ENCODE measurements around the gene APOH.

The APOH gene

DNA sequence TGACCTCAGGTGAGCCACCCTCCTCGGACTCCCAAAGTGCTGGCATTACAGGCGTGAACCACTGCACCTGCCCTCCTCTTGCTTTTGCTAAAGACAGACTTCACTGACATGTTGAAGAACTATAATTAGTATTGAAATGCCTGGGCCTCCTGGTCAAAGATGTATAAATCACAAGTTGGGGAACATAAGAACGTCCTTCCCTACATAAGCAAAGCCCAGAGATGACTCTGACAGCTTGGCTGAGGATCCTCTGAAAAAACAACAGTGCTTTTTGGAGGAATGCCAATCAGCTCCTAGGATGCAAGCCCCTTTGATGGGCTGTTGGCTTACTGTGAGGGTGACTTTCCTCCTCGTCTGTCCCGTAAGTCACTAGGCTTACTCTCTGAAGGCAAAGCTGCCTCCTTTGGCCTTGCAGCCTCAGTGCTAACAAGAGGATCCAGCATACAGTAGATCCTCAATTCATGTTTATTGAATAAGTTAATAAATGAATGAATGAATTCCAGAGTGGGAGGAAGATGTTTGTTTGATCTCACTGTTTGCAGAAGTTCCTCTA is 6.3 kb downstream of the APOH start:
- TF ChIP-seq, protein P1, sequence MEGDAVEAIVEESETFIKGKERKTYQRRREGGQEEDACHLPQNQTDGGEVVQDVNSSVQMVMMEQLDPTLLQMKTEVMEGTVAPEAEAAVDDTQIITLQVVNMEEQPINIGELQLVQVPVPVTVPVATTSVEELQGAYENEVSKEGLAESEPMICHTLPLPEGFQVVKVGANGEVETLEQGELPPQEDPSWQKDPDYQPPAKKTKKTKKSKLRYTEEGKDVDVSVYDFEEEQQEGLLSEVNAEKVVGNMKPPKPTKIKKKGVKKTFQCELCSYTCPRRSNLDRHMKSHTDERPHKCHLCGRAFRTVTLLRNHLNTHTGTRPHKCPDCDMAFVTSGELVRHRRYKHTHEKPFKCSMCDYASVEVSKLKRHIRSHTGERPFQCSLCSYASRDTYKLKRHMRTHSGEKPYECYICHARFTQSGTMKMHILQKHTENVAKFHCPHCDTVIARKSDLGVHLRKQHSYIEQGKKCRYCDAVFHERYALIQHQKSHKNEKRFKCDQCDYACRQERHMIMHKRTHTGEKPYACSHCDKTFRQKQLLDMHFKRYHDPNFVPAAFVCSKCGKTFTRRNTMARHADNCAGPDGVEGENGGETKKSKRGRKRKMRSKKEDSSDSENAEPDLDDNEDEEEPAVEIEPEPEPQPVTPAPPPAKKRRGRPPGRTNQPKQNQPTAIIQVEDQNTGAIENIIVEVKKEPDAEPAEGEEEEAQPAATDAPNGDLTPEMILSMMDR (IDR thresholded peaks at IDR 0.05; ENCODE audit: low read depth, low read length, missing control alignments), result no peak
- no peak for DNase-seq
- H3K27ac ChIP-seq, result no peak overlapping the region
- in situ Hi-C loops (cut with HindIII; ENCODE audit: low pct_ligation_motif_present, low sequenced_read_pairs), result no loop called here
- peaks cover 1% of the 10 kb centered on the region for H3K27me3 ChIP-seq (replicated peaks)
- no peaks in the 10 kb centered on the region for H3K36me3 ChIP-seq (replicated peaks)
- H3K4me3 ChIP-seq (ENCODE audit: low read depth, low read length), result no peak overlapping the region

DNA sequence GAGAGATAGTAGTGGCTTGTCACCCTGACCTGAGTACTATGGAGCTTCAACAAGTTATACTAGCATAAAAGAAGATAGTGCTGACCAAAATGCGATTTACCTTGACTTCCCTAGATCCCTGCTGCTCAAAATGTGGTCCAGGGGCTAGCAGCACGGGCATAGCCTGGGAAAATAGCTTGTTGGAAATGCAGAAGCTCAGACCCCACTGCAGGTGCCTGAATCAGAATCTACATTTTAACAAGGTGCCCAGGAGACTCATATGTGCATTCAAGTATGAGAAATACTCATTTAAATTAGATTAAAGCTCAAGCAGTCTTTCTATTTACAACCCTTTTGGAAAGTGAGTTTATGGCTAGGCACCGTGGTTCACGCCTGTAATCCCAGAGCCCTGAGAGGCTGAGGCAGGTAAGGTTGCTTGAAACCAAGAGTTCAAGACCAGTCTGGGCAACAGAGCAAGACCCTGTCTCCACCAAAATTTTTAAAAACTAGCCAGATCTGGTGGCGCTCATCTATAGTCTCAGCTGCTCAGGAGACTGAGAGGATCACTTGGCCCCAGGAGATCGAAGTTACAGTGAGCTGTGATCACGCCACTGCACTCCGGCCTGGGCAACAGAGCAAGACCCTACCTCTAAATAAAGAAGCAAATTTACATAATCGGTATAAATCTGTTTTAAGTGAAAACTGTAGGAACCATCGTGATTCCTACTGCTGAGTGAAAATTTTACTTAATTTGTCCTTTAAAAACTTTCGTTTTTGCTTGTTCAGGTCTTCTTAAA is 7.3 kb downstream of the APOH start:
- TF ChIP-seq, protein P1 (IDR thresholded peaks at IDR 0.05; ENCODE audit: low read depth, low read length, missing control alignments), result no peak
- DNase-seq, result no peak
- Histone ChIP-seq H3K27me3 (replicated peaks) (peaks cover 1% of the 10 kb centered on the region), H3K27ac (no peak overlapping the region), H3K4me3 (ENCODE audit: low read depth, low read length) (no peak overlapping the region), H3K36me3 (replicated peaks) (no peaks in the 10 kb centered on the region)
- in situ Hi-C loops (cut with HindIII; ENCODE audit: low pct_ligation_motif_present, low sequenced_read_pairs), result no loop called here

DNA sequence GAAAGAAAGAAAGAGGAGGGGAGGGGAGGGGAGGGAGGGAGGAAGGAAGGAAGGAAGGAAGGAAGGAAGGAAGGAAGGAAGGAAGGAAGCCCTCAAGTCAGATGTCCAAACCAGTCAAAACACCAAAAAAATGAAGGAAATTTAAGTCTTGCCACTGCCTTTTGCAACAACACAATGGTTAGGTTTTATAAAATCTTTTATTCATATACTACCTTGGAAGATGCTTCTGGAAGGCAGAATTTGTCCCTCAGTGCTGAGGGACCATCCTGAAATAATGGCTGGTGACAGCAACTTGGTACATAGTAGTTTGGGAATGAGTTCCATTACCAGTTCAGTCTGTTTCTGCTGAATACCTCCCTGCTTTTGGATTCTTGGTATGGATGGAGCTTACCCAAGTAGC is 7.9 kb downstream of the APOH start:
- H3K36me3 ChIP-seq (replicated peaks), result no peaks in the 10 kb centered on the region
- TF ChIP-seq, protein P1 (IDR thresholded peaks at IDR 0.05; ENCODE audit: low read depth, low read length, missing control alignments), result no peak
- no peak for DNase-seq
- in situ Hi-C loops (cut with HindIII; ENCODE audit: low pct_ligation_motif_present, low sequenced_read_pairs), result no loop called here
- H3K27ac ChIP-seq, result no peak overlapping the region
- peaks cover 1% of the 10 kb centered on the region for H3K27me3 ChIP-seq (replicated peaks)
- no peak overlapping the region for H3K4me3 ChIP-seq (ENCODE audit: low read depth, low read length)

DNA sequence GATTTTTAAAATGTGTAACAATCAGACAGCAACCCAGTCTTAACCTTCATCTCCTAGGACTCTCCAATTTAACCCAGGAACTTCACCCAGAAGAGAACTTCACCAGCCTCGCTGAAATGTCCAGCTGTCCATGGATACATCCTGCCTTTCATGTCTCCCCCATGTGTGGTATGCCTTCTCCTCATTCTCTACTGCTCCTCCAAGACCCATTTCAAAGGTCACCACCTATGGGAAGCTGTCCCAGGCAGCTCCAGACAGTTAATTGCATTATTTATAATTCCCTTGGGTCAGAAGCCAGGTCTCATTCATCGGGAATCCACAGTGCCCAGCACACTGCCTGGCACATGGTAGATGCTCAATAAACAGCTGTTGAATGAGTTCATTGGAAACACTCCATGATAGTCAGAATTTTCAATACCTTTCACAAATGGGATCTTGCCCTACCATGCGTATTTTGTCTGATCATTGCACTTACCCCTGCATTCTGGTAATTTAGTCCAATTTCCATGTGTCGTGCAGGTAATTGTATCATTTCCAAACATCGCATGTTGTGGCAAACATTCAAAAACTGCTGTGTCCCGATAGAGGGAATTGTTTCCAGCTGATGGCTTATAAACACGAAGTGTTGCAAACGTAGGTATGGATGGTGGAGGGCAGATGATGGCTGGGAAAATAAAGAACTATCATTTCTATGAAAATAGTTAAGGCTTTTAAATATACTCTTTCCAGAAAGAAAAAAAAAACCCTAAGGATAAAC is 9.0 kb downstream of the APOH start:
- TF ChIP-seq, protein P1 (IDR thresholded peaks at IDR 0.05; ENCODE audit: low read depth, low read length, missing control alignments), result no peak
- Histone ChIP-seq H3K4me3 (ENCODE audit: low read depth, low read length) (no peak overlapping the region), H3K27me3 (replicated peaks) (peaks cover 1% of the 10 kb centered on the region), H3K27ac (no peak overlapping the region), H3K36me3 (replicated peaks) (no peaks in the 10 kb centered on the region)
- no peak for DNase-seq
- in situ Hi-C loops (cut with HindIII; ENCODE audit: low pct_ligation_motif_present, low sequenced_read_pairs), result no loop called here

DNA sequence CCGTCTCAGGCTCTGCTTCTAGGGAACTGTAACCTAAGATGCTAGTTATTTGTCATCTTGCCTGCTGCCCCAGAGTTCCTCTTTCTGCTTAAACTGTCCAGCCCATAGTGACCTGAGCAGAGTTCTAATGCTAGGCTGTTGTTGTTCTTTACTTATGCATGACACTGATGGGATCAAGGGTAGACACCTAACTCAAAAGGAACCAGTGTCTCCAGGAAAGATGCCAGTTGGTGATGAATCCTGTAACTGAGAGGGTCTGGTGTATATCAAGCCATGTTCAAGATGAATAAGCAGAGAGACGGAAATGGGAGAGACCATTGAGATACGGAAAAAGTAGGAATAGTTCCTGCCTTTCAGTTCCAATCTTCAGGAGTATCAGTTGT is 13.7 kb downstream of the APOH start:
- no peak overlapping the region for H3K4me3 ChIP-seq (ENCODE audit: low read depth, low read length)
- no peak overlapping the region for H3K27ac ChIP-seq
- DNase-seq, result no peak
- TF ChIP-seq, protein P1 (IDR thresholded peaks at IDR 0.05; ENCODE audit: low read depth, low read length, missing control alignments), result no peak
- in situ Hi-C loops (cut with HindIII; ENCODE audit: low pct_ligation_motif_present, low sequenced_read_pairs), result no loop called here
- H3K36me3 ChIP-seq (replicated peaks), result no peaks in the 10 kb centered on the region
- H3K27me3 ChIP-seq (replicated peaks), result no peaks in the 10 kb centered on the region

Data from brain microvascular endothelial cell (primary cell).